Cardiac muscle cell (in vitro differentiated cells and primary cell): ENCODE measurements around the gene CNPPD1. TPM values are rescaled to one million over a fixed set of nuclear protein-coding genes. Genes with fewer than 3 reads are reported as not detected.

ENCODE experiments used
- DNase-seq, 2 donors: peaks; one replicate each; pipeline versions ENCODE4 v3.0.0 to v3.0.0-alpha.2; 2010 to 2017; ENCODE audit warnings: low read depth in 1 of 2, low spot score in 1 of 2
- H3K27ac ChIP-seq: fragments of 200-600 bp; sonication (generic); 2 replicates; pipeline ENCODE4 v1.5.1; 2016
- H3K27me3 ChIP-seq: fragments of 200-600 bp; sonication (generic); 2 replicates; pipeline ENCODE4 v1.6.0; 2016; ENCODE audit warnings: control low read depth
- H3K36me3 ChIP-seq: fragments of 200-600 bp; sonication (generic); 2 replicates; pipeline ENCODE4 v1.5.1; 2016; ENCODE audit warnings: control low read depth
- H3K4me1 ChIP-seq: fragments of 200-600 bp; sonication (generic); 2 replicates; pipeline ENCODE4 v1.8.1; 2017; ENCODE audit warnings: low read depth, mild to moderate bottlenecking, mixed run types
- H3K4me3 ChIP-seq: fragments of 200-600 bp; sonication (generic); 2 replicates; pipeline ENCODE4 v1.5.1; 2016; ENCODE audit warnings: mild to moderate bottlenecking
- H3K9me3 ChIP-seq: fragments of 200-600 bp; sonication (generic); 2 replicates; pipeline ENCODE4 v1.5.1; 2017; ENCODE audit warnings: low read depth, mild to moderate bottlenecking, control low read depth
- CTCF ChIP-seq: IDR thresholded peaks from 2 replicates; pipeline ENCODE4 v1.5.1; 2012; ENCODE audit warnings: low read depth, mild to moderate bottlenecking, low read length
- polyA plus RNA-seq: library from polyadenylated mRNA; unstranded; fragments of >200 nt; fragmentation: Nextera tagmentation; extraction: Ambion mirVana; gene quantifications from 2 replicates; pipeline ENCODE4 v1.2.1, GENCODE V29; 2016
- total RNA-seq: library from RNA; depleted of rRNA; stranded (reverse); fragments of >200 nt; gene quantifications from 2 replicates; pipeline ENCODE4 v1.2.3, GENCODE V29; 2016

CNPPD1 gene
- total and polyA plus RNA-seq, 2 experiments from 2014 or later: 42.6 to 81.9 TPM

- TF ChIP-seq CTCF: no peak
- H3K9me3 ChIP-seq: no peaks in the 10 kb centered on the region
- H3K27ac ChIP-seq: no peak overlapping the region
- H3K36me3 ChIP-seq: peaks cover 8% of the 10 kb centered on the region
- no peaks in the 10 kb centered on the region for H3K27me3 ChIP-seq
- no peak overlapping the region for H3K4me3 ChIP-seq
- DNase-seq: no peak
- H3K4me1 ChIP-seq: no peaks in the 10 kb centered on the region
These were observed 33.6 kb upstream of the CNPPD1 start for GRCh38 chr2:219210196-219210885.

GRCh38 chr2:219209236-219210195 lies 32.8 kb upstream of the CNPPD1 start:
- peaks cover 8% of the 10 kb centered on the region for H3K36me3 ChIP-seq

GRCh38 chr2:219207884-219208740 lies 31.4 kb upstream of the CNPPD1 start:
- peak in 1 of 2 donors; percentile 62 for DNase-seq
- Histone ChIP-seq H3K36me3 (peaks cover 8% of the 10 kb centered on the region), H3K4me3 (no peak overlapping the region)

More at GRCh38 chr2:219209236-219210195, 32.8 kb upstream of the CNPPD1 start:
- DNase-seq: no peak
- Histone ChIP-seq H3K27ac (no peak overlapping the region), H3K4me3 (no peak overlapping the region), H3K9me3 (no peaks in the 10 kb centered on the region), H3K4me1 (no peaks in the 10 kb centered on the region), H3K27me3 (no peaks in the 10 kb centered on the region)
- TF ChIP-seq CTCF: no peak

GRCh38 chr2:219207134-219207883 lies 30.6 kb upstream of the CNPPD1 start:
- peak overlapping the region; percentile 86 for H3K27ac ChIP-seq

More at GRCh38 chr2:219207884-219208740, 31.4 kb upstream of the CNPPD1 start:
- Histone ChIP-seq H3K27me3 (no peaks in the 10 kb centered on the region), H3K27ac (no peak overlapping the region), H3K4me1 (no peaks in the 10 kb centered on the region), H3K9me3 (no peaks in the 10 kb centered on the region)
- TF ChIP-seq CTCF: no peak

More at GRCh38 chr2:219207134-219207883, 30.6 kb upstream of the CNPPD1 start:
- Histone ChIP-seq H3K4me1 (no peaks in the 10 kb centered on the region), H3K27me3 (no peaks in the 10 kb centered on the region), H3K4me3 (peak overlapping the region; percentile 69), H3K9me3 (no peaks in the 10 kb centered on the region), H3K36me3 (peaks cover 8% of the 10 kb centered on the region)
- TF ChIP-seq CTCF: no peak
- no peak for DNase-seq
